NCI-H446 treated with DMSO at 0.1 percent for 48 hours (cell line): ENCODE results near the gene PIK3CA.
"Not testable (repeated sequence)": the region's sequence is repeated elsewhere in the genome, so short reads cannot be mapped to it uniquely, and the experiment has no call there.

Experiments used
- DNase-seq: peaks from one replicate; lab custom pipeline; 2025; lab: John Stamatoyannopoulos, UW

PIK3CA gene

DNA sequence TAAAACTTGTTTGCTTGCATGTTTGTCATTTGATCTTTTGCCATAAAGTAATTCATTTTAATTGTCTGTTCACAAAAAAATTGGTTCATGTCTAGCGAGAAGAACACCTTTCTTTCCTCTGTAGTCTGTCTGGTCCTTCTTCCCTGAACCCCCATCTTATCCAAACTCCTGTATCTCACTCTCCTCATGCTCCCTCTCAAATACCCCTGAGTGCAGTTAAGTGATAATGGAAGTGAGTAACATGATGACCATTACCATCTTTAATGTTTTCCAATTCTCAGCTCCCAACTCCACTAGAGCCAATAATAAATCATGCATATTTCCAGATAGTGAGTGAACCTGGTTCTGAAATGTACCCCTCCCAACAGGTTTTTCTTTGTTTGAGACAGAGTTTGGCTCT, 116.9 kb downstream of the PIK3CA start:
- DNase-seq, result no peak

DNA sequence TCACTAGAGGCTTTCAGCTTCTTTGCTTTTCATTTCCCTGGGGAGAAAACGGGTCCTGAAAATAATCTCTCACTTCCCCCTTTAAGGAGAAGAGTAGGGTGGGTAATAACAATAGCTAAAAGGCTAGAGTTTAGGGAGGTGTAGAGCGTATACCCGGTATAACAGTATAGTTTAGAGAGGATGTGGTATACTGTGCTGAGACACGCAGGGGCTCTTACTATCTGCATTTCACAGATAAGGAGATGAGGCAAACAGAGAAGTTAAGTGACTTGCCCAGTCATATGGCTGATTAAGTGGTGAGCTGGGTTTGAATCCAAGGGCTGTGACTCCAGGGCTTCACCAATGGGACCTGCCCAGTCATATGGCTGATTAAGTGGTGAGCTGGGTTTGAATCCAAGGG, 117.7 kb downstream of the PIK3CA start:
- DNase-seq, result no peak

DNA sequence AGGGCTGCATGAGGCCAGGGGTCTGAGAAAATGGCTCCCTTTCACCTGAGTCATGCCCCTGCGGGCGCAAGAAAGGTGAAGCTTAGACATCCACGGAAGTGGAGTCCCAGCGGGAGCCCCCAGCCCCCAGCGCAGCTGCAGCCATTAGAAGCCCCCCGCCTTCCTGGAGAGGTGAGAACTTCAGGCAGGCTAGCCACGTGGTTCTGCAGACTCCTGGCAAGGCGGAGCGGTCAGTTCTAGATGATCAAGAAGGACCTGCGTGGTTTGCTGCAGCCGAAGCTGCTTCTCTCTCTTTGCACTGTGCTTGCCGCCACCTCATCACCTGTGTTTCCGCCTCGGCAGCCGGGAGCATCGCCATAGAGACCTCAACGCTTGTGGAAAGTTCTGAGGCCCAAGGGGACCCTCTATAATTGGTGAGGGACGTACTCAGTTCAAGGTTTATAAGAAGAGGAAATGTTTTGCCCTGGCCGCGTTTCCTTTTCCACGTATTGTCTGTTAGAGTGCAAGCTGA, 118.6 kb downstream of the PIK3CA start:
- DNase-seq, result no peak

DNA sequence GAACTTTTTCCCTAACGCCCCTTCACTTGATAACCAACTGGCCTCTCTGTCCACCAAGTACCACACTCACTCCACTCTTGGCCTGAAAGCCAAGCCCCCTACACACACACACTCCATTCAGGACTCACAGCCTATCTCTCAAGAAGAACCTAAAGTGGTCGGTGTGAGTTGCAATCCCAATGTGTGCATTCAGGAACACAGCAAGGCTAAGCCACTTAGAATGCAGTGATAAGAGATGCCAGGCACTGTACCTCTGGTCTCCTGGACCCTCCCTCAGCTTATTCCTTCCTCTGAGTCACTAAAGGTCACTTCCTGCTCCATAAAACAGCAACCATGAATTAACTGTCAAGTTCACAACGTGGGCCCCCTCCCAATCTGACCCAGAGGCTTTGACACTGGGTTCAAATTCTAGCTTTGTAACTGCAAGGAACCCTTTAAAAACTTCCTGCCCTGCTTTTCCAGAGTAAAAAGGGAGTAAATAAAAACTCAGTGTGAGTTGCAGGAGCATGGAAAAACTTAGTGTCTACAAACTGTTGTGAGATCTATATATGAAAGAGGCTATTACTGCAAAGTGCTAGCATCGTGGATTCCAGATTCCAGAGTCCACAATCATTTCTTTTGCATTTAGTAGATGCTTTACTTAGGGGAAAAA, 120.4 kb downstream of the PIK3CA start:
- no peak for DNase-seq

DNA sequence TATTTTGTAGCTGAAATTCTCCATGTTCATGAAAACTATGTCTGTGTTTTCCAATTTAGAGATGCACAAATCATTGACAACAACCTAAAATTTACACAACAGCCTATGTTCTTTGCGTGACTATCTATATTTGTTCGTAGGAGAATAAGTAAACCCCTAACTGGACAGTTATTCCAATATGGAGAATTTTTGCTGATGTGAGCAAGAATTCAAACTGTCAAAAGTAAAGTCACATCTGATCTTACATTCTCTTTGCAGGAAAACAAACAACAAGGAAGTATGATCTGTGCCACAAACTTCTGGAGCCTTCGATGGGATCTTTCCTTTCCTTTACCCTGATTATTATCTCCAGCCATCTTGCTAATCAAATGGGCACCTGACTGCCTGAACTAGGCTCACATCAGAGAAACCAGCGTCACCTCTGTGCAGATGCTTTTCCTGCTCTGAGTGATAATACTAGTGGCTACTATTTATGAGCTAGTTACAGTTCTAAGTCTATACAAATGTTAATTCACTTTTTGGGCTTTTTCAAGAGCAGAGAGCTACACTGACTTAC, 121.1 kb downstream of the PIK3CA start:
- DNase-seq, result no peak

DNA sequence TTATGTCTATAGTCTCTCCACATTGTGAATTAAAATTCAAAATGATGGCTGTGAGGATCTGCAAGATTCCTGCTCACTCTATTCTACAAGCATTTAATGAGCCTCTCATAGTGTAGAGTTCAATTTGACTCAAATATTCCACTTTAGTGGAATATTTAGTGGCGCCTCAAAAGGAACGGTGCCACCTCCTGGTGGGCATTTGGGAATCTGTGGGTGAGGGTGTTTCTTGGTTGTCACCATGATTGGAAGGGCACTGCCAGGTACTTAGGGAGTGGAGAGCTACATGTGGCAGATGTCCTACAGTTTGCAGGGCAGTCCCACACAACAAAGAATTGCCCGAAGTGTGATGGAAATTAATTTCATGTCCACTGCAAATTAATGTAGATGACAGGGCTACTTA, 124.2 kb downstream of the PIK3CA start:
- DNase-seq, result no peak

DNA sequence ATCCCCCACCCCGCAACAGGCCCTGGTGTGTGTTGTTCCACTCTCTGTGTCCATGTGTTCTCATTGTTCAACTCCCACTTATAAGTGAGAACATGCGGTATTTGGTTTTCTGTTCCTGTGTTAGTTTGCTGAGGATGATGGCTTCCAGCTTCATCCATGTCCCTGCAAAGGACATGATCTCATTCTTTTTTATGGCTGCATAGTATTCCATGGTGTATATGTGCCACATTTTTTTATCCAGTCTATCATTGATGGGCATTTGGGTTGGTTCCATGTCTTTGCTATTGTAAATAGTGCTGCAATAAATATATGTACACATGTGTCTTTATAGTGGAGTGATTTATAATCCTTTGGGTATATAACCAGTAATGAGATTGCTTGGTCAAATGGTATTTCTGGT, 126.3 kb downstream of the PIK3CA start:
- DNase-seq, result not testable (repeated sequence)

DNA sequence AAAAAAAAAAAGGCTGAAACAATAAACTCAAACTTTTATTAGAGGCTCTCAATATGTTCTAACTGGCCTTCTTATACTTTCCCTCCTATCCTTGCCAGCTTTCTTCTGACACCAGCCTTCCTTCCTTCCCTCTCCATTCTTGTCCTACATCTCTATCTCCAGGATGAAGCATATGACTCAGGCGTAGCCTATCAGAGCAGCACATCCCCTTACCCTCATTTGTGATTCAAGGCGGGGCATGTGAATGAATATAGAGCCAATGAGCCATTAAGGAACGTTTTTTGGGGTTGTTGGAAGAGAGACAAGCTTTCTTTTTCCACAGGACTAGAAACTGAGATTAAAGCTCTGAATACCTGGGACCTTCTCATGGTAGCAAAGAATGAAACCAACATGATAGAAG, 127.8 kb downstream of the PIK3CA start:
- DNase-seq, result no peak

DNA sequence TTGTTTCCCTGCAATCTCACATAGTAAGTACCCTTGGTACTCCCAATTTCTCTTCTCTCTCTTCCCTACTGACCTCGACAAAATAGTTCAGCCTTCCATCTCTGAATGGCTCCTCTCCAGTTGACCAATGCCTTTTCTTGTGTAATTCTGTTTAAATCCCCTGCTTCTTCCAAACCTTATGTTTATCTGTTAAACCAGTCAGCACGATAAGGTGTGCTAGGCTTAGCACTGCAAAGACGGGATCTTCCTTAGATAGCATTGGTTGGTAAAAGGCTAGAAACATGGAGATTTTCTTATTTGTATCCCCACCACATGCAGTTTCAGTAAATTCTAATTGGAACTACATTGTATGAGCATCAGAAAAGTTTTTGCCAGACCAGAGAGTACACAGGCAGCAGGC, 128.6 kb downstream of the PIK3CA start:
- DNase-seq, result no peak

DNA sequence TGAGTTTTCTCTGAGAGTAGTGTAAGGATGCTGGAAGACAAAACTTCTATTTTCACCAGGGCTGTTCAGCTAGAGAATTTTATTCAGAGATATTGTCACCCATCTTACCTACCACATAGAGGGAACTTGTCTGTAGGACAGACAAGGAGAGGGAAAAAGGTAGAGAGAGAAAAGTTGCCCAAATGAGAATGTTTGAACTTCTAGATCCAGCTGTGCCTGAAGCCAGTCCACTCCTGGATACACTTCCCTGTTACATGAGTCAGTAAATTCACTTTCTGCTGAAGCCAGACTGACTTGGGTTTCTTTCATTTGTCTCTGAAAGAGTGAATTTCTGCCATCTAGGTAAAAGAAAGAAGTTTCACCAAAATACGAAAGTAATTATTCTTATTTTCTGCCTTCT, 130.0 kb downstream of the PIK3CA start:
- DNase-seq, result no peak

DNA sequence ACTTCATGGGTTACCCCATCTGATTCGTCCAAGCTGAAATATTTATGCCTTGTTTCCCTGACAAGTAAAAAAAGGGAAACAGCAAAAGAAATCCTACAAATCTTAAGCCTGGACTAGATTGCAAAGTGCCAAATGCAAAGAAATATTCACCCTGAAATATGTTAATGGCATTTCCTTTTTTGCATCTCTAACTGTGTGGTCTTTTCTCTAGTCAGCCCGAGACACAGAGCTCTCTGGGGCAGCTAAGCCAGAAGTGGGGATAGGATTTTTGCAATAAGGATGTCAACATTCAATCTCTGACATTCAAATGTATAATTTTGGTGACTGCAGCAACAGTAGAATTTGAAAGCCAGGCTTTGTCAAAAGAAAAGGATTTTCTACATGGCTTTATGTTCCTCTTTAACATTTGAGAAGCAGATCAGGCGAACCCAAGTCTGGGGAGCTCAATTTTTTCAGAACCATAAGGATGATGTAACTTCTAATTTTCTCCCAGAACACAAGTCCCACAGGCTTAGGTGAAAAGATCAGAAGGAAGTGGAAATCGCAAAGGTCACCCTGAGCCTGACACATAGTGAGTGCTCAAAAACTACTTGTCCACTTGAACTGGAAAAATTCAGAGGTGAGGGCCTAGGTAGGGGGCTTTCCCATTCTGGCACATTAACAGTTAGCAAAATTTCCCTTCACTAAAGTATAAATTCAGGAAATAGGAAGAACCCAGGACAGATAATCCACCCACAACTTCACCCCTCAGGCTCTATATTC, 131.0 kb downstream of the PIK3CA start:
- DNase-seq, result no peak

DNA sequence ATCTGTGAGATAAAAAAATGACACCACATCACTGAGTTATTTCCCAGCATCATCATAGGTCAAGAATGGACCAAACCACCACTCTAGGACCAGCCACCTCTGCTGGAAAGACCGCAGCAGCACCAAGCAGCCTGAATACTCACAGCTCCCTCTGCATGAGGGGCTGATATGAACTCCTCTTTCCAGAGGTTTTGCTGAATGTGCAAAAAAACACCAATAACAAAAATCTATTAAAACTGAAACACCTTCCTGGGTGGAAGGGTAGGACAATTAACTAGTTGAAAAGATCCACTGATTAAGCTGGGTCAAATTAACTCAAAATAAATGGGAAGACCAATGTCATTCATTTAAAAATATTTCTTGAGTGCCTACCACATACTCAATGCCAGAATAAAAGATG, 131.7 kb downstream of the PIK3CA start:
- DNase-seq, result no peak

DNA sequence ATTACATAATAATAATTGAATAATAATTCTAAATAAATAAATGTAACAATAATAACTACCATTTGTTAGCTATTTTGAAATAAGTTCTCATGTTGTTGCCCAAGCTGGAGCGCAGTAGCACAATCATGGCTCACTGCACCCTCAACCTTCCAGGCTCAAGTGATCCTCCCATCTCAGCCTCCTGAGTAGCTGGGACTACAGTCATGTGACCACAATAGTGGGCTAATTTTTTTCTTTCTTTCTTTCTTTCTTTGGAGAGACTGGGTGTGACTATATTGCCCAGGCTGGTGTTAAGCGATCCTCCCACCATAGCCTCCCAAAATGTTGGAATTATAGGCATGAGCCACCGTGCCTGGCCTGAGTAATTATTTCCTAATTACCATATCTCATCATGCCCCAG, 133.7 kb downstream of the PIK3CA start:
- DNase-seq, result no peak

DNA sequence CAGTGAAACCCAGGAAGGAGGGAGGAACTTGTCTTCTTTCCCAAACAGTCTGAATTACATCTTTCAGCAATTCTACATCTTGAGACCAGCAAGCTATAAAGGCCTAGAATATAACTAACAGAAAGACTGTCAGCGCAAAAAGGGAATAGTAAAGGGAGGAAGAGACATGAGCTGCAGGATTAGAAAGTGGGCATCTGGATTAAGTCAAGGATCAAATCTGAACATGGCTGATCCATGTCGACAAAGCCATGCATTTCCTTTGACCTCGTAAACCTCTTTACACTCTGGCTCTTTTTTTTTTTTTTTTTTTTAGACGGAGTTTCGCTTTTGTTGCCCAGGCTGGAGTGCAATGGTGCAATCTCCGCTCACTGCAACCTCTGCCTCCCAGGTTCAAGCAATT, 138.2 kb downstream of the PIK3CA start:
- DNase-seq, result no peak

DNA sequence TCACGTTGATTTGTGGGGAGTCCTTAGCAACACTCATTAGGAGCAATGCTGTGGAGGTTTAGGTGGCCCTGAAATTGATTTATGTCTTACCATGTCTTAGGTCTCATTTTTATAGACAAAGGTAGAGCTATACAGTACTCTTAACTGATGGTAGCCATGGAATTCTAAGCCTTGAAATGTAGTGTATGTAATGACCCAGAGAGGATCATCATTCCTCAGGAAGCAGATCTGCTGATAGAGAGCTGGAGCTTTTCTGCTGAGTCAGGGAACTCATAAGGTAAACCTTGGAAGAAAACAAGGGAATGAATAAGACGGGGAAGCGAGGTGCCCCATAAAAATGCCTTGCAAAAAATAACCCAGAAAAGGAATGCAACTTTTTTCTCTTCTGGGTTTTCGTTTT, 140.7 kb downstream of the PIK3CA start:
- DNase-seq, result no peak

DNA sequence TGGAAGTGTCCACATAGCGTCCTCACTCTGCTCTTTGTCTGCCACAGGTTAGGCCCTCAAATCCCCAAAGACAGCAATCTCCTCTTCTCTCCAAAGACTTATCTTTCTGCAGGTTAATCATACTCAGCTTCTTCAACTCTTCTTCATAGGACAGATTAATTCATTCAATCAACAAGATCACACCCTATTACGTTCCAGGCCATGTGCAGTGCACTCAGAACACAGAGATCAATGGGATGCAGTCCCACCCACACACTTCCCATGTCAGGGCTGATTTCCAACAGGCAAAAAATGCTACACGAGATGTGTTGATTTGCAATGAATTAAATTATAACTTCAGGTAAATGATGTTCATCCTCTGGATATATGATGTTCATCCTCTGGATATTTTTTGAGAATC, 141.1 kb downstream of the PIK3CA start:
- DNase-seq, result no peak
